Activated naive CD8-positive, alpha-beta T cell treated with anti-CD3 and anti-CD28 coated beads, Interleukin-2, amount 50 U/mL, for 16 hours (primary cell): ENCODE results near the gene FOSL2.

Source experiments
- DNase-seq: peaks from one replicate; pipeline ENCODE4 v3.0.0-alpha.2; 2020; ENCODE audit warnings: low read depth, low spot score

Gene FOSL2

GRCh38 chr2:28392297-28393113 is at the start of gene FOSL2:
Gene FOSL2 (plus strand): TSS chr2:28392858. CDS start chr2:28393721, 863 bp downstream.
- DNase-seq: peak; percentile 90

DNA sequence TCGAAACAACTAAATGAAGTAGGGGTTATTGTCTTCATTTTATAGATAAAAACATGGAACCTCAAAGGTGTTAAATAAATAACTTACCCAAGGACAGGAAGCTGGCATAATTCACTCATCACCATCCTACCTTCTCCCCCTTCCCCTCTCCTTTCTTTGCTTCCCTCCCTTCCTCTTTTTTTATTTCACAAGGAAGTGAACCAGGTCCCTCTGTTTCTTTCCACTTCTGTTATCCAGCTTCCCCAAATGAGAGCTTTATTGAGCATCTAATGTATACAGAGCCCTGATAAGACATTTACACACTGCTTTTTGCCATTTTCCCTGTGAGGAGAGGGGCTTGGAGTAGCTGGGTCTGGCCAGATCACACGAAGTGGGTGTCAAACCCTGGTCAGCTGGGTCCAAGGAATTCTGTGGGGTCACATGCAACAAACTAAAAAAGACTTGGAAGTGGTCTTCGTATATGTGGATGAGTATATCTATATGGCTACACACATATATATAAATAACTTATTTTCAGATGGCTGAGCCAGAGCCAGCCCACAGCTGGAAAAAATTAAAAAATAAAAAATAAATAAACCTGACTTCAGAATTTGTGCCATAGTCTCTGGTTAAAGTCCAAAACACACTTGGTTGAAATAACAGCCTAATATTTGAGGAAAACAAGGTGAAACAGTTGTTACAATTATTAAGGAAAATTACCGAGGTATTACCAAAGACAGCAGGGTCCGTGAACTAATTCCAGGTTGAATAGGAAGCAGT is 49.3 kb upstream of the FOSL2 start:
- no peak for DNase-seq

GRCh38 chr2:28343971-28344715 is 48.5 kb upstream of the FOSL2 start:
- no peak for DNase-seq

DNA sequence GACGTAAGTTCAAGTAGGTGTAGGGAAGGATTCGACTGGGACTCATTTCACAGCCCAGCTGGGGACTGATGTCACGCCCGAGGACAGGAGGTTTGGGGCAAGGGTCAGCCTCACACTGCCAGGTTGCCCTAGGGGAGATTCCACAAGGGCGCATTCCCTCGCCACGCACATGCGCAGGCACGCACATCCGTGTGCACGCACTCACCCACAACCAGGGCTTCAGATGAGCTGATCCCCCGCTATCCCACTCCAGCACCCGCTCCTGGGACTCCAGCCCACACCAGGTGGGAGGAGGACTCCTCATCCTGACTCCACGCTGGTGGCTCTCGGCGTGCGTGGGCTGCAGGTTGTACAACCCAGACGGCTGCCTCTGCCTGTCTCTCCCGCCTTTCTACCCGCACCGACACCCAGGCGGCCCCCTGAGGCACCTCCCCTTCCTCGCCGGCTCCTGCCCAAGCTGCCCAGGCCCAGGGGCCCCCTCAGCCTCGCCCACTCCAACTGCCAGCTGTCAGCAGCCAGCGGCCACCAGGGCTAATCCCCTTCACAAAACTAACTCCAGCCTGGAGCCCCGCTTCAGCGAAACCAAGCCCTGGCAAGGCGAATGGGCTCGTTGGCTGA is 47.8 kb upstream of the FOSL2 start:
- no peak for DNase-seq

DNA sequence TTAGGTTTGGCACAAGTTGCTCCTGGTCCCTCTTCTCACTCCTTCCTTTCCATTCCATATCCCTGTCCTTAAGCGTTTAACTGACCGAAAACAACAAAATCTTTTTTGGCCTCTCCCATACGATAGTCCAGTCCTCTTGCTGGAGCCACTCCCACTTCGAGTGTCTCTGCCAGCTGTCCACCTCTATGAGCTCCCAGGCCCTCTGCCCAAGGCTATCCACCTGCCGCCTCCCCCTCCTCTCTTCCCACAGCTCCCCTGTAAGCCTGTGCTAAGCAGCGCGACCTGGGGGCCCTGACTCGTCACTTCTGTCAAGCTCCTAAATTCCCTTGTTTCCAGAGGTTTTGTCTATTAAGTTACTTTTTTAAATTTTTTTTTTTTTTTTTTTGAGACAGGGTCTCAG is 47.0 kb upstream of the FOSL2 start:
- DNase-seq: no peak

DNA sequence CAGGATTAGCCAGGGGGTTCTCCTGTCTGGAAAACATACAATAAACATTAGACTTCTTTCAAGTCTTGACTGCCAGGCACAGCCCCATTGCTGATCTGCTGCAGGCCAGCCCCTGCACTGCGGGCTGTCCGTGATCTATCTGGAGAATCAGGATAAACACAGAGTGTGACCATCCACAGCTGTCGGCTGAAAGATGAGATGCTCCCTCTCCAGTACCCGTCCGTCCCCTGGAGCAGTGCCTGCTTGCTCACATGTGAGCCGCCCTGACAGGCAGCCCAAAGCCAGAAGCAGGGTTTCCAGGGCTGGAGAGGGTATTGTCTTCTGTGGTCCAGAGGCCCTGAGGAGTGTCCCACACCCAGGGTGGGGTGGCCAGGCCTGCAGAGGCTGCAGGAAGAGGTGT is 46.1 kb upstream of the FOSL2 start:
- DNase-seq: no peak

- no peak for DNase-seq
Observed at GRCh38 chr2:28347193-28347592, 45.5 kb upstream of the FOSL2 start.

DNA sequence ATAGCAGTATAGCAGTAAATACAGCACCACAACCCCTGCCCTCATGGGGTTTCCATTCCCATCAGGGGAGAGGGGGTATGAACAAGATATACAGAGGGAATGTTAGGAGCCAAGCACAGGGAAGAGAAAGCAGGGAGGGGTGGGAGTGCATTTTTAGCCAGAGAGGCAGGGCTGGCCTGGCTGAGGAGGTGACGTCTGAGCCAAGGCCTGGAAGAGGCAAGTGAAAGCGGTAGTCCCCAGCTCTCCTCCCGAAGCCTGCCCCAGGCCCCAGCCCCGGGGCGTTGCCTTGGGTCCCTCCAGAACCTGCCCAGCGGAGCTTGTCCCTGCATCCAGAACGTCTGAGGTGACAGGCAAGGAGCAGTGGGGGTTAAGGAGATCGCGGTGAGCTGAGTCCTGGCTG is 45.1 kb upstream of the FOSL2 start:
- no peak for DNase-seq

GRCh38 chr2:28348149-28348567 is 44.5 kb upstream of the FOSL2 start:
- peak; percentile 11 for DNase-seq

DNA sequence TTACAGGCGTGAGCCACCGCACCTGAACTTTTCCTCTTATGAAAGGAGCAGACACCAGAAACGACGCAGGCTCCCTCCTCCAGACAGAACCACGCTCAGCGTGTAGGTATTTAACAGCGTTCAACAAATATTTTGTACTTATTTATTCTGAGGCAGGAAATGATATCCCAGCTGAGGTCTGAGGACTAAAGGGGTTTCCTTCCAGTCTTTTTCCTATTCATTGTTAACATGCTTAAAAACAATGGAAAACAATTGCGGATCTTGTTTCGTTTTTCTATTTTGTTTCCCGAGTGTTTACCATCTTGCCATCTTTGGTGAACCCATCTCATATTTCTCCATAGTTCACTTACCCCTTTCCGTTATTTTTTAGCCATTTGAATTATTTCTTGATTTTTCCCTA is 43.7 kb upstream of the FOSL2 start:
- no peak for DNase-seq

DNA sequence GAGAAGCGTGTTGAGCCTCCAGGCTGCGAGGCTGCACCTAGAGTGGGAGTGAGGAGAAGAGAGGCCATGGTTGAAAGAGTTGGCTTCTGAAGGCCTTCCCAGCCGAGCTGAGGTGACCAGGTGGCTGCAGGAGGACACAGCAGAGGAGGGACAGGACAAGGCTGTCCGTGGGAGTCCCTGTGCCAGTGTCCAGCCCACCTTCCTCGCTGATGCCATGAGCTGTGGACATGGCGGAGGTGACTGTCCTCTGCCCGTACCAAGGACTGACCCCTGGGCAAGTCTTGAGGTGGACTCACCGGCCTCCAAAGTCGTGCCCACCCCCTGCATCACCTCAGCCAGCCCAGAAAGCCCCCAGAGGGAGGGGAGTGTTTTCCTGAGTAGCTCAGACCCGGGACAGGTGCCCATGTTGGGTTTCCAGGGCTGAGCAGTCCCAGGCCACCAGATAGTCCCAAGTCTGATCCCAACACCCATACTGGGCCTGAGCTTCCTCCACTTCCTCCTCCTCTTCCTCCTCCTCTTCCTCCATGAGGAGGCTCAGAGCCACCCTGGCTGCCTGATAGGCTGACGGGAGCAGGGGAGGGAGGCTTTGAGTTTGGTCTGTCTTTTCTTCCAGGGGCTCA is 43.0 kb upstream of the FOSL2 start:
- no peak for DNase-seq

- DNase-seq: no peak
Observed at GRCh38 chr2:28350196-28350595, 42.5 kb upstream of the FOSL2 start.

DNA sequence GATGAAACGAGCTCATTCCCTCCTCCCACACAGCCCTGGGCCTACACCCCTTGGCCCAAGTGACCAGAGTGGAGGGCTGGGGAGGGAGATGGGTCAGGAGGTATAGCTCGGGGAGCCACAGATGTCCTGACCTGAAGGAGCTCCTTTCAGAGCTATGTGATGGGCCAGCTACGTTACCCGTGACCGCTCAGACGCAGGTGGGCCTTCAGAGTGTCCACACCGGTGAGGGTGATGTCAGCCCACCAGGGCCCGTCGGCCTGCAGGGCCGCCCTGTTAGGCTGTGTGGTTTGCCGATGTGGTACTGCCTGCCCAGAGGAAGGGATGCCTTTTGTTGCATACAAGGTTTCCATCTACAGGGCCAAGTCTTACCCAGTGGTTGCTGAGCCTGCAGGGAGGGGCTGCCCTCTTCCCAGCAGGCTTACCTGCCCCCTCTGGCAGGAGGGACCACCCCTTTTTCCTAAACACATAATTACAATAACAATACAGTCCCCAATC is 41.8 kb upstream of the FOSL2 start:
- DNase-seq: no peak

DNA sequence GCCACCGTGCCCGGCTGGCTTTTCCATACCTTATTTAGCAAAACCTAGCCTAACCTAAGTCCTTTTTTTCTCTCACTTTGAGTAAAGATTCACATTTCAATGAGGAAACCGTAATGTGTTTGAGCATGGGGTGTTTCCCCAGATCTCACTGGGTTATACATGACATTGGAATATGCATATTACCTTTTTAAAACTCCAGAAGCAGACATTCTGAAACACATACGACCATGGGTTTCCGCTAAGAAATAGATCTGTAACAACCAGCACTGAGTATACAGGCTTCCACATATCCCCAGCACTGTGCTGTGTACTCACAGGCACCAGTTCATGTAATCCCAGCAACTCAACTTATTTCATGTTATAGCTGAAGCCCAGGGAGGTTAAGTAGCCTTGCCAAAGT is 41.0 kb upstream of the FOSL2 start:
- DNase-seq: no peak

DNA sequence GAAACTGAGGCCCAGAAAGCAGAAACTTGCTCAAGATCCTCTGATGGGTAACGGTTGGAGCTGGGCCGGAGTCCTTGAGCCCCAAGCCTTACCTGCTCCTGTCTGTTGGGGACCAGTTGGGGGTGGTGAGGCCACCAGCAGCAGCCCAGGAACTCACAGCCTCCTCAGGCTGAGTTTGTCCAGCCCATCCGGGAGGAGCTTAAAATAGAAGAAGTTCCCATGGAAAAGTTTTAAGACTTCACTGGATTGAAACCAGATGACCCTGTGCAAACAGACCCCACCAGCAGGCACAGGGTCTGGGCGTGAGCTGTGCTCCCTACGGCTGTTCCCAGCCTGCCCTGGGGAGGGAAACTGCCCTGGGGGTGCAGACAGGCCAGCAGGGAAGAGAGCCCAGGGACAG is 40.6 kb upstream of the FOSL2 start:
- no peak for DNase-seq

GRCh38 chr2:28352610-28353195 is 40.0 kb upstream of the FOSL2 start:
- no peak for DNase-seq

DNA sequence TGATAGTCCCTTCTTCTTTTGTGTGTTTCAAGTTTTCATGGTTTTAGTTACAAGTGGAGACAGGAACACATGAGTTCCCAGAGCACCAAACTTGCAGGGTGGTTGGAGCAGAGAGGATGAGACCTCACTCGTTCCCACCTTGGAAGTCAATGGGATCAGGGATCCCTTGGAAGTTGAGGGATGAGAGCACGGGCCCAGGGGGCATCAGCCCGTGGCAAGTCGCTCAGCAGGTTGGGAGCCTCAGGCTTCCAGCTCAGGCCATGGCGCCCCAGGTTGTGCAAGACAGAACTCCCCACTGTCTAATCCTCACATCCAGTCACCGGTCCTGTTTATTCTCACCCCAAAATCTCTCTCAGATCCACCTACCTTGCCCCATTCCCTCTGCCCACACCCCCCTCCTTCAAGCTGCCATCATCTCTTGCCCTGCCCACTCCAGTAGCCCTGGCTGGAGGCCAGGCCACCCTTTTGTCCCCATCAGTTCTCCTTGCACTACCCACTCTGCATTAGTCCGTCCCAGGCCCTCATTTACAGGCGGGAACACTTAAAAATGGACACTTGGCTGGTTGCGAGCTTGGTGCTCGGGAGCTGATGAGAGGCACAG is 37.6 kb upstream of the FOSL2 start:
- DNase-seq: no peak

DNA sequence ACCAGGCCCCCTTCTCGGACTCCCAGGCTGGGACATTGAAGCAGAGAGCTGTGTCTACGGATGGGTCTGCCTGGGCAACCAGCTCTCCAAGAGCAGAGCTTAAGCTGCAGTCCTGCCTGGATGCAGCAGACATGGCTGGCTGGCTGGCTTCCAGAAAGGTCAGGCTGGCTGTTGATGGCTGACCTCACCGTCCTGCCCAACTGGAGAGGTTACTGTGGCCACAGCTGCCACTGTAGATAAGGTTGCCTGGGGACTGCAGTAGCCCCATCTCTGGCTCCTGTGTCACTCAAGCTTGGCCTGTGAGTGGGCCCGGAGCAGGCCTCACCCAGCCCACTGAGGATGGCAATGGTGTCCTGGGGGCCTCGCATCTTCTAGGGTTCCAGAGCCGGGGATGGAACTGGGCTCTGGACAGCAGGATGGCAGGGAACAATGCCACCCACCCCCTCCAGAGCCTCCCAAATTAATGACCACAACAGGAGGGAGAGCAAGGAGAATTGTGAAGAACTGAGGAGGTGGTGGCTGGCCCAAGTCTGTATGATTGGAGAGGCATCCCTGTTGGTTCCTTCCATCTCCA is 37.0 kb upstream of the FOSL2 start:
- DNase-seq: no peak

GRCh38 chr2:28356095-28356911 is 36.4 kb upstream of the FOSL2 start:
- no peak for DNase-seq
